PFSK-1 (cell line): Measurements from ENCODE around the gene CYB561D1.

Experiments
- FOXP2 ChIP-seq: optimal IDR thresholded peaks from 2 replicates; pipeline ENCODE3; 2011; ENCODE audit warnings: borderline replicate concordance, control low read depth, inconsistent platforms; ENCODE audit not compliant: insufficient read depth; ENCODE audit errors: extremely low read length, extremely low read depth
- POLR2AphosphoS5 ChIP-seq: IDR thresholded peaks from 2 replicates; pipeline ENCODE4 v1.6.1; 2012; ENCODE audit warnings: low read depth, mild to moderate bottlenecking, control low read depth, low read length, moderate library complexity
- REST ChIP-seq, 2 experiments: IDR thresholded peaks; 2 replicates each; pipeline versions ENCODE4 v1.6.1 to v1.8.0; 2011 to 2012; ENCODE audit warnings: low read depth in 2 of 2, low read length in 2 of 2, control low read depth in 1 of 2, inconsistent platforms in 1 of 2, mild to moderate bottlenecking in 1 of 2, moderate library complexity in 1 of 2; ENCODE audit not compliant: insufficient read depth in 1 of 2
- SIN3A ChIP-seq: IDR thresholded peaks from 2 replicates; pipeline ENCODE4 v1.6.1; 2012; ENCODE audit warnings: mild to moderate bottlenecking, low read length, moderate library complexity, borderline replicate concordance; ENCODE audit not compliant: insufficient read depth
- TAF1 ChIP-seq: IDR thresholded peaks from 2 replicates; pipeline ENCODE4 v1.6.1; 2012; ENCODE audit warnings: low read length, control low read depth, borderline replicate concordance; ENCODE audit not compliant: insufficient read depth

DNA sequence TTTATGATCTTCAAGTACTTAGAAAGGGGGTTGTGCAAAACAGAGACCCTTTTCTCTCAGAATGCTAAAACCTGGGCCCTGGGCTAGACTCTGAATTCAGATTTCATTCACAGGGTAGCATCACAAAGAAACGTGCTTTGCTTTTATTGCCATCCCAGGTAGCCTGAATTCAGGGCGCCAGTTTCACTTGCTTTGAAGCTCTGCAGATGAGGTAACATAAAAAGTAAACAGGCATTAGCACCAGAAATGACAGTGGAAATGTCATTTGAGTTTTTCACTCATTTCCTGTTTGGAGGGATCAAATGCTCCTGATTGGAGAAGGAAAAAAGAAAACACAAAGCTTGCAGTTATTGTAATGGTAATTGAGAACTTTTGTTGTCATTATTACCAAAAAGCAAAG is 25.0 kb upstream of the CYB561D1 start:
- TF ChIP-seq POLR2AphosphoS5 (no peak), REST (IDR thresholded peaks at IDR 0.05; ENCODE audit: insufficient read depth in 1 of 2, low read depth in 2 of 2, low read length in 2 of 2) (no peak), TAF1 (no peak), SIN3A (no peak), FOXP2 (no peak)
